GM12874 (cell line): ENCODE data around the gene LTBP1.

Experiments
- CTCF ChIP-seq: IDR thresholded peaks from 2 replicates; pipeline ENCODE4 v1.5.1; 2011; ENCODE audit warnings: low read depth, mild to moderate bottlenecking, control low read depth, low read length, moderate library complexity; ENCODE audit not compliant: insufficient read depth

Gene LTBP1

GRCh38 chr2:32904751-32905150 is 42.0 kb upstream of the LTBP1 start:
- no peak for TF ChIP-seq CTCF

- no peak for TF ChIP-seq CTCF
Measured at GRCh38 chr2:32905270-32905669, 41.5 kb upstream of the LTBP1 start.

GRCh38 chr2:32910883-32911598 is 35.7 kb upstream of the LTBP1 start:
- no peak for TF ChIP-seq CTCF

- TF ChIP-seq CTCF, result no peak
Measured at GRCh38 chr2:32915694-32916093, 31.1 kb upstream of the LTBP1 start.

GRCh38 chr2:32918774-32919173 is 28.0 kb upstream of the LTBP1 start:
- TF ChIP-seq CTCF, result no peak

- TF ChIP-seq CTCF, result no peak
Measured at GRCh38 chr2:32922501-32922900, 24.3 kb upstream of the LTBP1 start.

GRCh38 chr2:32923109-32923508 is 23.6 kb upstream of the LTBP1 start:
- TF ChIP-seq CTCF, result no peak
